Kidney (tissue), 14 donors: ENCODE data around the gene PRKCQ. TPM values are rescaled to one million over a fixed set of nuclear protein-coding genes. Genes with fewer than 3 reads are reported as not detected.

Experiments
- DNase-seq, 5 donors: peaks; one replicate each; pipeline ENCODE4 v3.0.0-alpha.2; 2013 to 2020
- FAIRE-seq: peaks from 2 replicates; lab custom pipeline; 2012; peaks lifted over from hg19 to GRCh38; lab: Jason Lieb, UNC
- H3K27ac ChIP-seq, 2 donors: one replicate each; pipeline ENCODE4 v1.7.0; 2013; ENCODE audit warnings: low read depth in 2 of 2, low read length in 2 of 2, inconsistent platforms in 1 of 2
- H3K27me3 ChIP-seq: one replicate; pipeline ENCODE4 v1.7.1; 2013; ENCODE audit warnings: low read length, inconsistent platforms; ENCODE audit not compliant: control insufficient read depth, insufficient read depth
- H3K36me3 ChIP-seq, 3 donors: one replicate each; pipeline versions ENCODE4 v1.7.0 to v1.7.1; 2013; ENCODE audit warnings: low read length in 3 of 3, control low read depth in 1 of 3, inconsistent platforms in 1 of 3; ENCODE audit not compliant: insufficient read depth in 3 of 3, control insufficient read depth in 2 of 3
- H3K4me1 ChIP-seq, 3 donors: one replicate each; pipeline versions ENCODE4 v1.7.0 to v1.7.1; 2013; ENCODE audit warnings: low read length in 3 of 3, inconsistent platforms in 1 of 3, low read depth in 1 of 3; ENCODE audit not compliant: control insufficient read depth in 2 of 3, insufficient read depth in 2 of 3
- H3K4me3 ChIP-seq, 3 donors: one replicate each; pipeline versions ENCODE4 v1.7.0 to v1.8.1; 2013; ENCODE audit warnings: low read length in 3 of 3, control low read depth in 1 of 3, inconsistent platforms in 1 of 3
- H3K9ac ChIP-seq, 3 donors: one replicate each; pipeline versions ENCODE4 v1.7.0 to v1.7.1; 2013; ENCODE audit warnings: low read length in 3 of 3, control low read depth in 1 of 3, inconsistent platforms in 1 of 3
- H3K9me3 ChIP-seq, 3 donors: one replicate each; pipeline versions ENCODE4 v1.7.0 to v1.7.1; 2013; ENCODE audit warnings: low read length in 3 of 3, control low read depth in 1 of 3, inconsistent platforms in 1 of 3; ENCODE audit not compliant: control insufficient read depth in 2 of 3, insufficient read depth in 1 of 3
- intact Hi-C: fragments of 100-400 bp; cut with DNase I; formaldehyde crosslinking; loops from one replicate; pipeline ENCODE4 v1.11.1; 2022
- polyA plus RNA-seq: library from polyadenylated mRNA; stranded (reverse); fragments of 350-450 nt; fragmentation: Illumina TruSeq; extraction: RNeasy Lipid Tissue Mini Kit (QIAGEN cat#74804); gene quantifications from one replicate; pipeline ENCODE4 v1.2.3, GENCODE V29; 2014; ENCODE audit warnings: low read depth, low replicate concordance; ENCODE audit not compliant: insufficient read depth
- total RNA-seq: library from RNA; stranded (reverse); fragmentation: NEBNext Ultra II Directional; extraction: Animal tissue kit (Norgen Biotek cat#: 25700); gene quantifications from one replicate; pipeline ENCODE4 v1.2.1, GENCODE V29; 2021
- TF ChIP-seq, protein P1 (sequence below): IDR thresholded peaks from 3 replicates; pipeline ENCODE4 v1.5.1; 2012; ENCODE audit warnings: mild to moderate bottlenecking, moderate library complexity, borderline replicate concordance; ENCODE audit not compliant: insufficient read depth; ENCODE audit errors: extremely low read depth
- donor health status: control.
- donor health status: control.
- donor health status: control.
- donor health status: control.
- donor health status: control.
- donor health status: DM: yes; HTN: yes; CAD: no.
- donor health status: Normal renal cell carcinoma (clear cell type).

Gene PRKCQ
- total and polyA plus RNA-seq, 2 donors from 2014 or later: 6.1 to 17.5 TPM

DNA sequence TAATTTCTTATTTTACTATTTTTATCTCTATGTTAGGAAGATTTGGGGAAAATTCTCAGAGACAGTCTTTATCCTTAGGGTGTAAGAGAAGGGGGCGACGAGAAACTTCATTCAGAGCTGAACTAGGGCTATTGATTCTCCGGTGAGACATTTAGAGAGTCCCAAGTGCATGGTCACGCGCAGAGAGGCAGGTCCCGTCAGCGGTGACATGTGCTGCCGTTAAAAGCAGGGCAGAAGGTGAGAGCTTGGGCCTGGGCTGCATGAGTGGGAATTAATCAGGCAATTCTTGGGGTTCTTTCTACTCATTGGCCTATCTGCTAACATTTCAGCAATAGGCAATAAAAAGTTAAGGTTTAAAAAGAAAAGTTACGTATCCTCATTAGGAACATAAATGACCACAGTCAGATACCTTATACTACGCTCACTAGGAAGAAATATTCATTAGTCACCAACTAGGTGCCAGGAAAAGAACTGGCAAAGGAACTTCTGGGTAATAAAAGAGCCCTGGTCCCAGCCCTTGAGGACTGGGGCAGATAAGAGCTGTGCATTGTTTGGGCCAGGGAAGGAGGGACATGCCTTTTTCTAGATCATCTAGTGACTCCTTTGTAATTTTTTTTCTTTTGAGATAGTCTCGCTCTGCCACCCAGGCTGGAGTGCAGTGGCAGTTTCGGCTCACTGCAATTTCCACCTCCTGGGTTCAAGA, 21.2 kb downstream of the PRKCQ start:
- Histone ChIP-seq H3K9ac (no peak overlapping the region), H3K4me3 (no peak overlapping the region), H3K36me3 (no peaks in the 10 kb centered on the region), H3K9me3 (no peaks in the 10 kb centered on the region), H3K27me3 (no peaks in the 10 kb centered on the region), H3K27ac (no peak overlapping the region), H3K4me1 (peaks cover 0 to 2% (median 0%) of the 10 kb centered on the region in 3 donors)
- FAIRE-seq (no peak), DNase-seq (peak in 3 of 5 donors; percentile 37 to 78 (median 42))
- TF ChIP-seq, protein P1, sequence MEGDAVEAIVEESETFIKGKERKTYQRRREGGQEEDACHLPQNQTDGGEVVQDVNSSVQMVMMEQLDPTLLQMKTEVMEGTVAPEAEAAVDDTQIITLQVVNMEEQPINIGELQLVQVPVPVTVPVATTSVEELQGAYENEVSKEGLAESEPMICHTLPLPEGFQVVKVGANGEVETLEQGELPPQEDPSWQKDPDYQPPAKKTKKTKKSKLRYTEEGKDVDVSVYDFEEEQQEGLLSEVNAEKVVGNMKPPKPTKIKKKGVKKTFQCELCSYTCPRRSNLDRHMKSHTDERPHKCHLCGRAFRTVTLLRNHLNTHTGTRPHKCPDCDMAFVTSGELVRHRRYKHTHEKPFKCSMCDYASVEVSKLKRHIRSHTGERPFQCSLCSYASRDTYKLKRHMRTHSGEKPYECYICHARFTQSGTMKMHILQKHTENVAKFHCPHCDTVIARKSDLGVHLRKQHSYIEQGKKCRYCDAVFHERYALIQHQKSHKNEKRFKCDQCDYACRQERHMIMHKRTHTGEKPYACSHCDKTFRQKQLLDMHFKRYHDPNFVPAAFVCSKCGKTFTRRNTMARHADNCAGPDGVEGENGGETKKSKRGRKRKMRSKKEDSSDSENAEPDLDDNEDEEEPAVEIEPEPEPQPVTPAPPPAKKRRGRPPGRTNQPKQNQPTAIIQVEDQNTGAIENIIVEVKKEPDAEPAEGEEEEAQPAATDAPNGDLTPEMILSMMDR: no peak
- intact Hi-C loops: no loop called here

DNA sequence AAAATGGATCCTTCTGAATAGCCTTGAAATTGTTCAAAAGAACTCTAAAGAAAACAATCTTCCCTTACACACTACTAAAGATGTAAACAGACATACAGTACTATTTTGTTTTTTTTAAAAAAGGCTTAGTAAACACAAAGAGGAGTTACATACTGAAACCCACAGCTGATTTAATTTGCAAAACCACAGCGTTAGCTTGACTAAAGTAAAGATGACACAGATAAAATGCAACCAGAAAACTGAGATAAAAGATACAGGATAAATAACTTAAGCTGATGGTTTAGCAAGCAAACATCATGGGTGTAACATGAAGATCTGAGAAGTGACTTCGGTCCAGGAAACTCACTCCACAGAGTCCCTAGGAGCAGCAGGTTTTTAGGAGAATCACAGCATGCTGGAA, 21.8 kb downstream of the PRKCQ start:
- FAIRE-seq: no peak
- Histone ChIP-seq H3K4me3 (no peak overlapping the region), H3K27ac (no peak overlapping the region), H3K27me3 (no peaks in the 10 kb centered on the region), H3K9me3 (no peaks in the 10 kb centered on the region), H3K9ac (no peak overlapping the region), H3K36me3 (no peaks in the 10 kb centered on the region), H3K4me1 (peaks cover 0 to 2% (median 0%) of the 10 kb centered on the region in 3 donors)
- TF ChIP-seq, protein P1: no peak
- intact Hi-C loops: no loop called here
- DNase-seq: no peak

DNA sequence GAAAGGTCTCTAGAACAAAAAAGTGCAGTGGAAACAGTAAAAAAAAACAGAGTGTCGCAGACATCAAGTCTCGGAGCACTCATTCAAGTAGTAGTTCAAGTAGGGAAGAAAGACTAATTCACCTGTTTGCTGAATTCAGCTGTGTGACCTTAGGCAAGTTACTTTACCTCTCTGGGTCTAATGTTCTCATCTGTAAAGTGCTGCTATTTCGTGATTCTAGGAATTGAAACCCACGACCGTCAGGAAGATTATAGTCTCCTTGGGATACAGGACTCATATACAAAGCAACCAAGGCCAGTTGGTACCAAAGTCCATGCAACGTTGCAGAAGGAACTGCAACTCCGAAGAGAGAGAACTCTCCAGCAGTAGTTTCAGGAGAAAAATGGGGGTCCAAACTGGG, 26.1 kb downstream of the PRKCQ start:
- H3K9me3 ChIP-seq: no peaks in the 10 kb centered on the region
- TF ChIP-seq, protein P1: no peak
- DNase-seq: no peak
- no peaks in the 10 kb centered on the region for H3K36me3 ChIP-seq
- intact Hi-C loops: no loop called here
- H3K27ac ChIP-seq: no peak overlapping the region
- H3K9ac ChIP-seq: no peak overlapping the region
- no peak for FAIRE-seq
- H3K4me3 ChIP-seq: no peak overlapping the region
- no peaks in the 10 kb centered on the region for H3K27me3 ChIP-seq
- no peaks in the 10 kb centered on the region for H3K4me1 ChIP-seq
